GM03348 (cell line): ENCODE measurements around the gene CFAP46.
"Not testable (repeated sequence)": the region's sequence is repeated elsewhere in the genome, so short reads cannot be mapped to it uniquely, and the experiment has no call there.

ENCODE experiments used
- DNase-seq: peaks from one replicate; pipeline ENCODE4 v3.0.0; 2012; ENCODE audit warnings: low spot score

CFAP46 gene

GRCh38 chr10:132806110-132806509 is 136.3 kb downstream of the CFAP46 start:
- no peak for DNase-seq

GRCh38 chr10:132805599-132805998 is 136.8 kb downstream of the CFAP46 start:
- DNase-seq: no peak

GRCh38 chr10:132804785-132805426 is 137.5 kb downstream of the CFAP46 start:
- DNase-seq: no peak

- DNase-seq: no peak
These were observed 138.1 kb downstream of the CFAP46 start for GRCh38 chr10:132804287-132804686.

GRCh38 chr10:132803416-132804210 is 138.8 kb downstream of the CFAP46 start:
- no peak for DNase-seq

- DNase-seq: no peak
These were observed 139.6 kb downstream of the CFAP46 start for GRCh38 chr10:132802694-132803320.

- no peak for DNase-seq
These were observed 140.3 kb downstream of the CFAP46 start for GRCh38 chr10:132802048-132802447.

- DNase-seq: no peak
These were observed 142.5 kb downstream of the CFAP46 start for GRCh38 chr10:132799865-132800264.

GRCh38 chr10:132798876-132799275 is 143.5 kb downstream of the CFAP46 start:
- DNase-seq: no peak

- no peak for DNase-seq
These were observed 144.0 kb downstream of the CFAP46 start for GRCh38 chr10:132798403-132798802.

- DNase-seq: not testable (repeated sequence)
These were observed 144.4 kb downstream of the CFAP46 start for GRCh38 chr10:132797986-132798385.

GRCh38 chr10:132796846-132797245 is 145.5 kb downstream of the CFAP46 start:
- no peak for DNase-seq

GRCh38 chr10:132793871-132794849 is 148.2 kb downstream of the CFAP46 start:
- peak; percentile 53 for DNase-seq

- DNase-seq: no peak
These were observed 149.2 kb downstream of the CFAP46 start for GRCh38 chr10:132793213-132793612.

- no peak for DNase-seq
These were observed 149.6 kb downstream of the CFAP46 start for GRCh38 chr10:132792796-132793195.

GRCh38 chr10:132792099-132792498 is 150.3 kb downstream of the CFAP46 start:
- DNase-seq: not testable (repeated sequence)

GRCh38 chr10:132790934-132791829 is 151.2 kb downstream of the CFAP46 start:
- no peak for DNase-seq

- peak; percentile 36 for DNase-seq
These were observed 151.9 kb downstream of the CFAP46 start for GRCh38 chr10:132790470-132790869.

- no peak for DNase-seq
These were observed 152.7 kb downstream of the CFAP46 start for GRCh38 chr10:132789659-132790148.

GRCh38 chr10:132788831-132789219 is 153.5 kb downstream of the CFAP46 start:
- no peak for DNase-seq
